Esophagus muscularis mucosa (tissue), 4 donors: Measurements from ENCODE around the gene ANKS1B. TPM values are rescaled to one million over a fixed set of nuclear protein-coding genes. Genes with fewer than 3 reads are reported as not detected.

ENCODE experiments used
- DNase-seq: peaks from one replicate; pipeline ENCODE4 v3.0.0-alpha.2; 2017; ENCODE audit errors: extremely low spot score
- H3K27ac ChIP-seq, 4 donors: fragments of 200-600 bp; sonication (generic); replicated peaks in 1 of 4; 1 replicate in 3 of 4; 2 replicates in 1 of 4; pipeline ENCODE4 v1.5.1; 2016 to 2019; ENCODE audit warnings: mild to moderate bottlenecking in 1 of 4
- H3K27me3 ChIP-seq, 4 donors: fragments of 200-600 bp; sonication (generic); one replicate each; pipeline versions ENCODE4 v1.5.1 to v1.6.0; 2016 to 2019
- H3K36me3 ChIP-seq, 4 donors: fragments of 200-600 bp; sonication (generic); one replicate each; pipeline ENCODE4 v1.5.1; 2016 to 2019
- H3K4me1 ChIP-seq, 4 donors: fragments of 200-600 bp; sonication (generic); one replicate each; pipeline ENCODE4 v1.5.1; 2016 to 2019
- H3K4me3 ChIP-seq, 4 donors: fragments of 200-600 bp; sonication (generic); 1 replicate in 2 of 4; 2 replicates in 2 of 4; pipeline ENCODE4 v1.5.1; 2016 to 2019; ENCODE audit warnings: mild to moderate bottlenecking in 4 of 4, moderate library complexity in 1 of 4
- H3K9me3 ChIP-seq, 4 donors: fragments of 200-600 bp; sonication (generic); 1 replicate in 3 of 4; 2 replicates in 1 of 4; pipeline ENCODE4 v1.5.1; 2016 to 2019
- CTCF ChIP-seq, 3 experiments: fragments of 200-600 bp in 2 of 3; fragments of 450-650 bp in 1 of 3; sonication (generic) in 2 of 3; IDR thresholded peaks; one replicate each; pipeline ENCODE4 v1.5.1; 2017 to 2019; ENCODE audit warnings: antibody characterized with exemption in 3 of 3, mild to moderate bottlenecking in 2 of 3, moderate library complexity in 1 of 3
- EP300 ChIP-seq: sonication (generic); formaldehyde crosslinking; IDR thresholded peaks from one replicate; pipeline ENCODE4 v1.6.1; 2017; ENCODE audit warnings: antibody characterized with exemption
- POLR2A ChIP-seq: fragments of 450-650 bp; IDR thresholded peaks from one replicate; pipeline ENCODE4 v1.6.1; 2017; ENCODE audit warnings: antibody characterized with exemption, moderate library complexity, mild to moderate bottlenecking, low read depth
- POLR2AphosphoS5 ChIP-seq, 2 donors: sonication (generic); formaldehyde crosslinking; IDR thresholded peaks; one replicate each; pipeline ENCODE4 v1.6.1; 2017; ENCODE audit warnings: antibody characterized with exemption in 2 of 2
- WGBS: methylation state at CpG from one replicate; pipeline ENCODE4 v1.1.5; 2018; 5-methylcytosine and 5-hydroxymethylcytosine counted together
- intact Hi-C: fragments of 100-400 bp; cut with DNase I; formaldehyde crosslinking; loops from one replicate; pipeline ENCODE4 v1.15.1; 2023
- total RNA-seq, 4 donors: library from RNA; depleted of rRNA; stranded (reverse); fragments of >200 nt; gene quantifications; one replicate each; pipeline versions ENCODE4 v1.1.0 to v1.2.1, GENCODE V29; 2016

Gene ANKS1B
- total RNA-seq, 4 donors from 2014 or later, result 20.4 to 28.7 (median 21.6) TPM

- H3K27ac ChIP-seq, result no peak overlapping the region
- 73% methylated on average over 2 of the region's 2 CpGs for WGBS
- H3K4me1 ChIP-seq, result no peaks in the 10 kb centered on the region
- H3K27me3 ChIP-seq, result no peaks in the 10 kb centered on the region
- DNase-seq, result no peak
- H3K4me3 ChIP-seq, result no peak overlapping the region
- intact Hi-C loops, result no loop called here
- H3K9me3 ChIP-seq, result no peaks in the 10 kb centered on the region
- H3K36me3 ChIP-seq, result no peaks in the 10 kb centered on the region
- TF ChIP-seq POLR2AphosphoS5 (IDR thresholded peaks at IDR 0.05), result no peak
- no peak for TF ChIP-seq CTCF (IDR thresholded peaks at IDR 0.05)
- TF ChIP-seq POLR2A, result no peak
- no peak for TF ChIP-seq EP300
Observed at GRCh38 chr12:99966429-99966828, 18.3 kb downstream of the ANKS1B start.

- TF ChIP-seq POLR2AphosphoS5 (IDR thresholded peaks at IDR 0.05) (no peak), CTCF (IDR thresholded peaks at IDR 0.05) (no peak), POLR2A (no peak), EP300 (no peak)
- Histone ChIP-seq H3K27ac (no peak overlapping the region), H3K27me3 (no peaks in the 10 kb centered on the region), H3K36me3 (no peaks in the 10 kb centered on the region), H3K4me1 (peaks cover 0 to 12% (median 9%) of the 10 kb centered on the region in 4 donors), H3K9me3 (no peaks in the 10 kb centered on the region), H3K4me3 (no peak overlapping the region)
- WGBS, result 61% methylated on average over 3 of the region's 3 CpGs
- intact Hi-C loops, result no loop called here
- DNase-seq, result no peak
Observed at GRCh38 chr12:99960311-99960710, 24.4 kb downstream of the ANKS1B start.

DNA sequence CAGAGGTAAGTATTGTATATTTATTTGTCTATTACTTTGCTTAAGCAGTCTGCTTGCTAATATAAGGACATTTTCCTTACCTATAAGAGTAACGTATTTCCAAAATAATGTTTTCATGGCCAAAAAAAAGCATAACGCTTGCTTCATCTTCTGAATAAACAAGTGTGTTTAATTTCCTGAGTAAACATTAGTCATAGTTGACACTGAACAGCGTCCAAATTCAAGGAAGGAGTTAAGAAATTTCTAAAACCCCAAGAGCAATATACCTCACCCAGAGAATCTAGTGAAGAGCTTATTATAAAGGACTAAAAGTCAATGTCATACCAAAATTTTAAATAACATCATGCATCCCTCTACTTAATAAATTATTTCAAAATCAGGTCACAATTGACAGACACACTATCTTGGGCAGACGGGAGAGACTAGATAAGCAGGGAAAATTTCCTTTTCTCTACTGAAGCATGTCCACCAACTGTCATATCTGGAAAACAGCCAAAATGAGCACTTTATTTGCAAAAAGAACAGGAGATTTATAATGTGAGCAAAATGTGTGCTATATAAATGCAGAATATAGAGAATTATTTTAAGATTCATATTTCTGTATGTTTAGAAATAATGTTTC is 25.1 kb downstream of the ANKS1B start:
- H3K4me3 ChIP-seq, result no peak overlapping the region
- no peaks in the 10 kb centered on the region for H3K36me3 ChIP-seq
- TF ChIP-seq EP300, result no peak
- WGBS, result 50% methylated on average over 4 of the region's 4 CpGs
- DNase-seq, result no peak
- intact Hi-C loops, result no loop called here
- no peaks in the 10 kb centered on the region for H3K9me3 ChIP-seq
- no peak overlapping the region for H3K27ac ChIP-seq
- H3K4me1 ChIP-seq, result peaks cover 0 to 12% (median 9%) of the 10 kb centered on the region in 4 donors
- H3K27me3 ChIP-seq, result no peaks in the 10 kb centered on the region

DNA sequence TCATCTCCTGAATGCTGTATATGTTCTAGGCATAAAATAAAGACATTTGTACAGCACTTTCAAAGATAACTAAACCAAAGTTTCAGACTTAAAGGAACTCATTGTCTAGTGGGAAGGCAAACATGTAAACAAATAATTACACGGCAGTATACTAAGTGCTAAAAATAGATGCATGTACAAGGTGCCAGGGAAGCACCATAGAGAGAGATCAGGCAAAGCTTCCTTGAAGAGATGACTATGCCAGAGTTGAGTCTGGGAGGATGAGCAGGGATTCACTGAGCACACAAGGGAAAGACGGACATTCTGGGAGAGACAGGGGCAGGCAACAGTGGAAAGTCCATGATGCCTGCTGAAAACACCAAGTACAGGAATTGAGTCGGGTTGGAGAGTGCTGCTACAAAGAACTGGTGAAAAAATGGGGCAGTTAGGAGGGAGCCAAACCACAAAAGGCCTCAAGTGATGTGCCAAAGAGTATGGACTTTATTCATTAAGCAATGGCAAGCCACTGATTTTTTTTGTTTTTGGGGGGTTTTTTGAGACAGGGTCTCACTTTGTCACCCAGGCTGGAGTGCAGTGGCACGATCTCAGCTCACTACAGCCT is 26.8 kb downstream of the ANKS1B start:
- TF ChIP-seq POLR2A (no peak), CTCF (IDR thresholded peaks at IDR 0.05) (no peak), EP300 (no peak), POLR2AphosphoS5 (IDR thresholded peaks at IDR 0.05) (no peak)
- Histone ChIP-seq H3K4me1 (peaks cover 0 to 12% (median 9%) of the 10 kb centered on the region in 4 donors), H3K27ac (no peak overlapping the region), H3K9me3 (no peaks in the 10 kb centered on the region), H3K4me3 (no peak overlapping the region), H3K27me3 (no peaks in the 10 kb centered on the region), H3K36me3 (no peaks in the 10 kb centered on the region)
- 83% methylated on average over 4 of the region's 4 CpGs for WGBS
- intact Hi-C loops, result no loop called here
- DNase-seq, result no peak

DNA sequence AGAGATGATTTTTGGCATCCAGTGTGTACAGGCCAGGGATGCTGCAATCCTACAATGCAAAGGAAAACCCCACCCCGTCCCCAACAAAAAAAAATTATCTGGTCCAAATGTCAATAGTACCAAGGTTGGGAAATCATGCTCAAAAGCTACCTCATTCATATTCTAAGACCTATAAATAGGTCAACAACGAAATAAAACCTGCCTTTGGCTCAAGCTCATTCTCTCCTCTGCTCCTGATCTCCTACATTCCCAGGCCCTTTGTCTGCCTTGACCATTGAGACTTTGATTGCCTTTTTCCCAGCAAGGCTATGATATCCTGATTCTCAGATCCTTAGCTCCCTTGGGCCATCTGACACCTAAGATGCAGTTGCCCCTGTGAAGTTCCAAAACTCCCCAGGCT is 30.0 kb downstream of the ANKS1B start:
- Histone ChIP-seq H3K9me3 (no peaks in the 10 kb centered on the region), H3K27ac (no peak overlapping the region), H3K4me3 (no peak overlapping the region), H3K4me1 (peaks cover 0 to 4% (median 3%) of the 10 kb centered on the region in 4 donors), H3K27me3 (no peaks in the 10 kb centered on the region), H3K36me3 (no peaks in the 10 kb centered on the region)
- TF ChIP-seq POLR2A, result no peak
- no peak for TF ChIP-seq EP300
- TF ChIP-seq CTCF (IDR thresholded peaks at IDR 0.05), result no peak
- no peak for TF ChIP-seq POLR2AphosphoS5 (IDR thresholded peaks at IDR 0.05)
- DNase-seq, result no peak
- intact Hi-C loops, result no loop called here
- 78% methylated on average over 2 of the region's 2 CpGs for WGBS
